Muscle of arm (tissue), 12 donors: ENCODE data around the gene COL6A3. TPM values are rescaled to one million over a fixed set of nuclear protein-coding genes. Genes with fewer than 3 reads are reported as not detected.
"Not testable (repeated sequence)": the region's sequence is repeated elsewhere in the genome, so short reads cannot be mapped to it uniquely, and the experiment has no call there.

Experiments
- DNase-seq: peaks from one replicate; pipeline ENCODE4 v3.0.0-alpha.2; 2013
- polyA plus RNA-seq, 12 donors: library from polyadenylated mRNA; unstranded; fragments of 120-200 nt; gene quantifications; one replicate each; pipeline ENCODE4 v1.2.1, GENCODE V29; 2013; ENCODE audit not compliant: insufficient read length in 12 of 12

Gene COL6A3
- polyA plus RNA-seq, 12 donors = 166 to 319 (median 251) TPM

- DNase-seq = no peak
These were observed 23.7 kb downstream of the COL6A3 start for GRCh38 chr2:237390235-237390634.

- DNase-seq = no peak
These were observed 24.1 kb downstream of the COL6A3 start for GRCh38 chr2:237389831-237390230.

- DNase-seq = no peak
These were observed 25.9 kb downstream of the COL6A3 start for GRCh38 chr2:237388036-237388435.

- DNase-seq = no peak
These were observed 29.3 kb downstream of the COL6A3 start for GRCh38 chr2:237384672-237385020.

GRCh38 chr2:237383991-237384671, 29.8 kb downstream of the COL6A3 start:
- DNase-seq = no peak

- no peak for DNase-seq
These were observed 33.2 kb downstream of the COL6A3 start for GRCh38 chr2:237380768-237381167.

- DNase-seq = no peak
These were observed 34.3 kb downstream of the COL6A3 start for GRCh38 chr2:237379636-237380035.

GRCh38 chr2:237378650-237379049, 35.3 kb downstream of the COL6A3 start:
- no peak for DNase-seq

GRCh38 chr2:237374284-237375060, 39.5 kb downstream of the COL6A3 start:
- no peak for DNase-seq

DNA sequence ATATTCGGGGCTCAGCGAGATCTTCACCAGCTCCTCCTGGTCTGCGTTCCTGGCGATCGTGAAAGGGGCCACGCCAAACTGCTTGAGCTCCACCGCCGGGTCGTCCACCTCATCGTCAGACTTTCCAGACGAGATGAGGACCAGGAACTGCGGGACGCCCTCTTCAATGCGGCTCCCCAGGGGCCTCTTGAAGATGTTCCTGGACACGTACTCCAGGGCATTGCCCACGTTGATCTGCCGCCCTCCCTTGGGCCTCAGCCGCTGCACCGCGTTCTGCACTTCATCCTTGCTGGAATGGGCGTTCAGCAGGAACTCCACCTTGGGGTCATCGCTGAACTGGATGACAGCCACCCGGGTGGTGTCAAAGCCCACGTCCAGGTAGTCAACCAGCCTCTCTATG, 42.1 kb downstream of the COL6A3 start:
- no peak for DNase-seq

DNA sequence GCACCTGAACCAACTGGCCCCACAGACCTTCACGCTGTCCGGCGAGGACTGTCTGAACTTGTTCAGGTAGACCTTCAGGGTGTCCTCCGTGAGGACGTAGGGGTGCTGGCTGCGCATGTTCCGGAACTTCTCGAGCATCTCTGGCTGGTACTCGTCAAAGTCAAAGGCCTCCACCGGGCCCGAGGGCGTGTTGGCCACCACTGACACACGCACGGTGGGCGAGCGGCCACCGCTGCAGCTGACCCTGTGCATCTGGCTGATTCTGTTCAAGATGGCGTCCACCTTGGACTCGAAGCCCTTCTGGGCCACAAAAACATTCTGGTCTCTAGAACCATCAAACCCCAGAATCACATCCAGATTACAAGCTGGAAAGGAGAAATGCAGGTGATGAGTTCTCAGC, 48.3 kb downstream of the COL6A3 start:
- no peak for DNase-seq

DNA sequence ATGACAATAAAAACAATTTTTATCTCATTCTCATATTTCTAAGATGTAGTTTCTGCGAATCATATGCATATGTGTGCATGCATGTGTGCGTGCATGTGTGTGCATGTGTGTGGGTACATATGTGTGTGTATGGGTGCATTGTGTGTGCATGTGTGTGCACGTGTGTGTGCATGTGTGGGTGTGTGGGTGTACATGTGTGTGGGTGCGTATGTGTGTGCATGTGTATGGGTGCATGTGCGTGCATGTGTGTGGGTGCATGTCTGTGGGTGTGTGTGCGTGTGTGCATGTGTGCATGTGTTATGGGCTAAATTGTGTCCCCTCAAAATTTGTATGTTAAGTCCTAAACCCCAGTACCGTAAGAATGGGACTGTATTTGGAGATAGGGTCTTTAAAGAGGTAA, 49.3 kb downstream of the COL6A3 start:
- DNase-seq = no peak

GRCh38 chr2:237361194-237362004, 52.6 kb downstream of the COL6A3 start:
- DNase-seq = peak; percentile 45

- DNase-seq = no peak
These were observed 53.8 kb downstream of the COL6A3 start for GRCh38 chr2:237359894-237360780.

DNA sequence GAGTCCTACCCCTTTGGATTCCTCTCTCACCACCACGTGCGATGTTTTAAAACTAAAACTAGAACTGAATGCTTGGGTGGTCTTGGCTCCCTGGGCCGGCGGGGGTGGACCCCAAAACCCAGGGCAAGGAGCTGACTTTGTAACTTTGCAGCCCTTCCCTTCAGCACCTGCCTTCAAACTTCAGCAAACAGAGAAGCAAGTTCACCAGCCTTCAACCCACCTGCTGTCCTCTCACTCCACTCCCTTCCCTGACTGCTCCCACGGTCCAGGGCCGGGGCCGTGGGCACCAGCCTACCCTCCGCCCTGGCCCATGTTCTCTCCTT, 54.5 kb downstream of the COL6A3 start:
- no peak for DNase-seq

GRCh38 chr2:237358721-237359517, 55.0 kb downstream of the COL6A3 start:
- DNase-seq = no peak

DNA sequence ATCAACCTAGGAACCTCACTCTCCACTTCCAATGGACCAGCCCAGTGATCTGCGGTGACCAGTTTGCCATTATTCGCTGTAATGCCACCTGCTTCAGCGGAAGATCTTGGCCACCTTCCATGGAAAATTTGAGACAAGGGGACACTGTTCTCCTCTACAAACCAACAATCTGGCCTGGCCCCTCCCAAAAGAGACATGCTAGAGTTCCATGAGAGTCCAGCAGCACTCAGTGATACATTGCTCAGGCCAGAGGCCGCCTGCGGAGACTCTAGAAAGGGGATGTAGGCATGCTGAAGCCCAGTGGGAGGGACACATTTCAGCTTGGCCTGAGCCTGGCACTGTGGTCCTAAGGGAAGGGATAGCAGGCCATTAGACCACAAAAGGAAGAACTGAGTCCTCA, 58.3 kb downstream of the COL6A3 start:
- no peak for DNase-seq

GRCh38 chr2:237354892-237355291, 59.1 kb downstream of the COL6A3 start:
- no peak for DNase-seq

DNA sequence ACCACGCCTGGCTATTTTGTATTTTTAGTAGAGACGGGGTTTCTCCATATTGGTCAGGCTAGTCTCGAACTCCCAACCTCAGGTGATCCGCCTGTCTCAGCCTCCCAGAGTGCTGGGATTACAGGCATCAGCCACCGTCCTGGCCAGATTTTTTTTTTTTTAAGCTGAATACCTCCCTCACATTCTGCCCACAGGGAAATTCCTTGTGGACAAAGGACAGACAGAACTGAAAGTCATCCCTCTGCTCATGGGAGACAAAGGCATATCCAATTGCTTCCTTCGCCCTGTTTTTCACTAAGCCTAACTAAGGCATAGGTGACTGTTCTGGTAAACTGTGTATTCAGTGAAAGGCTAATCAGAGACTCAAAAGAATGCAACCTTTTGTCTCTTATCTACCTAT, 59.8 kb downstream of the COL6A3 start:
- DNase-seq = not testable (repeated sequence)

GRCh38 chr2:237353215-237353614, 60.7 kb downstream of the COL6A3 start:
- DNase-seq = no peak

GRCh38 chr2:237352279-237352845, 61.6 kb downstream of the COL6A3 start:
- DNase-seq = no peak
